ENCODE results near the gene SYNJ2. TPM values are rescaled to one million over a fixed set of nuclear protein-coding genes. Genes with fewer than 3 reads are reported as not detected.

SYNJ2 gene
- total RNA-seq, 2 experiments from 2014 or later, result 34.6 to 38.0 TPM

DNA sequence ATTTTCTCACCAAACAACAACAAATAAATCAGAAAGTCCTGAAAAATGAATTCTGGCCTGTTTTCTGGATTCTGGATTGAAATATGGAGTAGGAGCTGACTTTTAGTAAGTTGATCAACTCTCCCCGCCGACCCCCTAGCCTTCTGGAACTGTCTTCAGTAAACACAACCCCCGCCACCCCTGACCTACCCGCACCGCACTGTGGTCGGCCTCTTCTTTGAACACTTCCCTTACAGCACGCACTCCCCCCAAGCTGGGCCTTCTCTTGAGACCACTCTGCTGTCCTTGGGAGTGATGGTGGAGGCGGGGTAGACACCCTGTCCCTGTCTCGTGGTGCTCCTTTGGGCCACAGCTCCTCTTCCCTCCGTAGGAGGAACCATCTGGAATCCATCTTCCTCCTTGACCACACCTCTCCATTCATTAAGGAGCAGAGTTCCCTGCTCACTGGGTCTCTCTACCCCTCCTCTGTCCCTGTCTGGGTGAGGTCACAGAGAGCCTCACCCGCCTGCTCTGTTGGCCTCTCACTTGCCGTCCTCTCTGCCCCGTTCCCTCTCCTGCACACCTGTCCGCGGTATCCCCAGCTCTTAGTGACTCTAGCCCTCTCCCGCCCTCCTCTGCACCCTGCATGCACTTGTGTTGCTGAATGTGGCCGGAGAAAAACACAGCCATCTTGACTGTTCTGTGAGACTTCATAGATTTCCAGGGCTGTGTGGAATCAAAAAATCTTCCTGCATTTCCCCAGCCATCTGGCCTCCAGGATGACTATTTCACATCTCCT lies 19.1 kb downstream of the SYNJ2 start:
- intact Hi-C loops (cut with DNase I, micrococcal nuclease), result no loop called here
- Histone ChIP-seq H3K36me3 (ENCODE audit: insufficient read depth, low read length) (peaks cover 9% of the 10 kb centered on the region), H3K27me3 (ENCODE audit: control insufficient read depth in 1 of 2, insufficient read depth in 2 of 2, low read length in 2 of 2) (no peaks in the 10 kb centered on the region), H3K27ac (ENCODE audit: low read depth in 1 of 2, low read length in 2 of 2) (no peak overlapping the region), H3K4me3 (ENCODE audit: low read length) (no peak overlapping the region), H3K9me3 (ENCODE audit: control insufficient read depth in 1 of 2, insufficient read depth in 1 of 2, low read length in 2 of 2) (no peaks in the 10 kb centered on the region), H3K4me1 (ENCODE audit: insufficient read depth, low read length) (peaks cover 28% of the 10 kb centered on the region)
- no peaks in the 10 kb centered on the region for H3K9me3 Mint-ChIP-seq
- H3K36me3 Mint-ChIP-seq (ENCODE audit: low read depth), result peaks cover 15% of the 10 kb centered on the region
- DNase-seq (no peak), ATAC-seq (ENCODE audit: poor library complexity) (no peak)
- no peak overlapping the region for H3K27ac Mint-ChIP-seq
- peaks cover 74% of the 10 kb centered on the region for H3K4me1 Mint-ChIP-seq (ENCODE audit: low read depth)
- H3K27me3 Mint-ChIP-seq, result no peaks in the 10 kb centered on the region
- TF ChIP-seq, protein P1, sequence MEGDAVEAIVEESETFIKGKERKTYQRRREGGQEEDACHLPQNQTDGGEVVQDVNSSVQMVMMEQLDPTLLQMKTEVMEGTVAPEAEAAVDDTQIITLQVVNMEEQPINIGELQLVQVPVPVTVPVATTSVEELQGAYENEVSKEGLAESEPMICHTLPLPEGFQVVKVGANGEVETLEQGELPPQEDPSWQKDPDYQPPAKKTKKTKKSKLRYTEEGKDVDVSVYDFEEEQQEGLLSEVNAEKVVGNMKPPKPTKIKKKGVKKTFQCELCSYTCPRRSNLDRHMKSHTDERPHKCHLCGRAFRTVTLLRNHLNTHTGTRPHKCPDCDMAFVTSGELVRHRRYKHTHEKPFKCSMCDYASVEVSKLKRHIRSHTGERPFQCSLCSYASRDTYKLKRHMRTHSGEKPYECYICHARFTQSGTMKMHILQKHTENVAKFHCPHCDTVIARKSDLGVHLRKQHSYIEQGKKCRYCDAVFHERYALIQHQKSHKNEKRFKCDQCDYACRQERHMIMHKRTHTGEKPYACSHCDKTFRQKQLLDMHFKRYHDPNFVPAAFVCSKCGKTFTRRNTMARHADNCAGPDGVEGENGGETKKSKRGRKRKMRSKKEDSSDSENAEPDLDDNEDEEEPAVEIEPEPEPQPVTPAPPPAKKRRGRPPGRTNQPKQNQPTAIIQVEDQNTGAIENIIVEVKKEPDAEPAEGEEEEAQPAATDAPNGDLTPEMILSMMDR (IDR thresholded peaks at IDR 0.05), result no peak
- ChIA-PET POLR2A (interaction anchor here (0.6 kb wide), 1 partner anchor 172 kb away, joined by 4 read pairs; no protein-coding TSS in a partner anchor), CTCF (interaction anchor here (1.2 kb wide), 1 partner anchor 19 kb away, joined by 3 read pairs; the partner anchor contains the start of gene SYNJ2)
- no peak overlapping the region for H3K4me3 Mint-ChIP-seq

DNA sequence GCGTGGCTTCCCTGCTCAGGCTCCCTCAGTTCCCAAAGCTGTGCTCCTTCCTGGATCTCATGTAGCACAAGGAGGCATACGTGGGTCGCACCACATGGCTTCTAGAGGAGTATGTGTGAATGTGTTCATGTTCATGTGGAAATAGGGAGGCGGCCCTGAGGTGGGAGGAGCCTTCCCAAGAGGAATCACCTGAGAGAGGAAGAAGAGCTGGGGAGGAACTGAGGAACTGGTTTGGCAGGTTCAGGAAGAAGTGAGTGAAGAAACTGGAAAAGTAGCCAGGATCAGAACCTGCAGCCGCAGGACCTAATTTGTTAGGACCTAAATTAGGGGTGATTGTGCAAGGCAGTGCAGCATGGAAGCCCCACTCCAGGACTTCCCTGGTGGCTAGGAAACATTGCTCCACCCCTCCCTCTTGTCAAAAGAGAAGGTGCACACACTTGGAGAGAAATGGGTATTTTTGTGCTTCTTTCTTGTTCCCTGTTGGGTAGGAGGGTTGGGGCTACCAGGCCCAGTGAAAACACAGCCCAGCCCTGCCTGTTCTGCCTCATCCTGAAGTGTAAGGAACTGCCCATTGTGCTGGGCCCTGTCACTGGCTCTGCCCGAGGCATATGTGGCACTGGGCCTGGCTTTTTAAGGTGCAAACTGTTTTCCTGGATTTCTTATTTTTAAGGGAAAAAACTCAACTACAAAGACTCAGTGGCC lies 20.7 kb downstream of the SYNJ2 start:
- no peak for DNase-seq
- intact Hi-C loops (cut with DNase I, micrococcal nuclease), result no loop called here
- H3K27me3 ChIP-seq (ENCODE audit: control insufficient read depth in 1 of 2, insufficient read depth in 2 of 2, low read length in 2 of 2), result no peaks in the 10 kb centered on the region
- CTCF ChIA-PET, result interaction anchor here (1.2 to 1.7 kb wide), 2 partner anchors 21 to 24 kb away, joined by 3 to 4 read pairs; partner anchors contain the start of gene SYNJ2
- peak overlapping the region; percentile 77 for H3K27ac Mint-ChIP-seq
- POLR2A ChIA-PET, result interaction anchor here (1.2 kb wide), 1 partner anchor 55 kb away, joined by 3 read pairs; no protein-coding TSS in a partner anchor
- H3K4me1 ChIP-seq (ENCODE audit: insufficient read depth, low read length), result peaks cover 32% of the 10 kb centered on the region
- H3K4me1 Mint-ChIP-seq (ENCODE audit: low read depth), result peaks cover 73% of the 10 kb centered on the region
- peaks cover 15% of the 10 kb centered on the region for H3K36me3 Mint-ChIP-seq (ENCODE audit: low read depth)
- H3K4me3 ChIP-seq (ENCODE audit: low read length), result no peak overlapping the region
- H3K9me3 ChIP-seq (ENCODE audit: control insufficient read depth in 1 of 2, insufficient read depth in 1 of 2, low read length in 2 of 2), result no peaks in the 10 kb centered on the region
- peaks cover 6% of the 10 kb centered on the region for H3K36me3 ChIP-seq (ENCODE audit: insufficient read depth, low read length)
- no peaks in the 10 kb centered on the region for H3K9me3 Mint-ChIP-seq
- no peak overlapping the region for H3K27ac ChIP-seq (ENCODE audit: low read depth in 1 of 2, low read length in 2 of 2)
- no peak for ATAC-seq (ENCODE audit: poor library complexity)
- no peaks in the 10 kb centered on the region for H3K27me3 Mint-ChIP-seq
- H3K4me3 Mint-ChIP-seq, result no peak overlapping the region
- TF ChIP-seq, protein P1 (IDR thresholded peaks at IDR 0.05), result no peak

DNA sequence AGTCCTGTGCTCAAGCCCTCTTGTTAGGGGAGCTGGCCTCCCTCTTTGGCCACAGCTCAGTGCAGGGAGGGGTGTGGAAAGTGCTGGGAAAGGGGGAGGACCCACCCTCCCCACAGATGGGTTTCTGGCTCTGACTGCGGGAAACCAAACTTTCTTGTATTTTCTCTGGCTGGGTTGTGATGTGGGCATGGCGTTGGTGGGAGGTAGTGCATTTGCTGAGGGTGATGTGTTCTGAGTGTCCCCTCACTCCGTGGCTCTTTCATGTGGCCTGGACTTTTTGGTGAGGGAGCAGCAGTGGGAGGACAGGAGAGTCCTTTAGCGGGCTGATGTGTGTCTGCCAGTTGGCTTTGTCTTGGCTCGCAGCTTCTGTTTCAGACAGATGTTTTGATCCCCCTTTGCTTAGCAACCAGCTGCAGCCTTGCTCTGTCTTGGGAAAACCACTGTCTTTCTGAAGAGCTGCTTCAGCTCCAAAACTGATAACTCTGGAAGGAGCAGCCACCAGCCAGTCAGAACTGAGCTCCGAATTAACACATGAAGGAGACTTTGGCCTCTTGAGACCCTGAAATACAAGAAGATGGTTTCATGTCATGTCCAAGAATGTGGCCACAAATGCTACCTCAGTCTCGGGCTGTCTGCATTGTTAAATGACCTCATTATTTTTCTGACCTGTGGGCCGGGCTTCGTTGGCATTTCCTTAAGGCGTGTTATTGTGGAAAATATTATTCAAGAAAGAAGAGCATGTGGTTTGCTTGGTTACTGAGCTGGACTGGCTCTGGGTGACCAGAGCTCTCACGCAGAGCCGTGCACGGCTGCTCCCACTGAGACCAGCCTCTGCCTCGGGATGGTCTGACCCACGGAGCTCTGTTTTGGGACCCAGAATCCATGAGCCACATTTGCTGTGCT lies 21.5 kb downstream of the SYNJ2 start:
- ChIA-PET CTCF (interaction anchor here (1.7 kb wide), 1 partner anchor 23 kb away, joined by 4 read pairs; no protein-coding TSS in a partner anchor), POLR2A (interaction anchor here (0.9 to 1.4 kb wide), 4 partner anchors 9 to 55 kb away, joined by 3 to 5 read pairs (median 4); no protein-coding TSS in a partner anchor)
- ATAC-seq (ENCODE audit: poor library complexity), result peak; percentile 60
- Mint-ChIP-seq H3K9me3 (no peaks in the 10 kb centered on the region), H3K4me3 (no peak overlapping the region), H3K27ac (peak overlapping the region; percentile 77), H3K36me3 (ENCODE audit: low read depth) (peaks cover 15% of the 10 kb centered on the region), H3K27me3 (no peaks in the 10 kb centered on the region), H3K4me1 (ENCODE audit: low read depth) (peaks cover 78% of the 10 kb centered on the region)
- Histone ChIP-seq H3K27ac (ENCODE audit: low read depth in 1 of 2, low read length in 2 of 2) (no peak overlapping the region), H3K4me3 (ENCODE audit: low read length) (no peak overlapping the region), H3K4me1 (ENCODE audit: insufficient read depth, low read length) (peaks cover 37% of the 10 kb centered on the region), H3K36me3 (ENCODE audit: insufficient read depth, low read length) (no peaks in the 10 kb centered on the region), H3K9me3 (ENCODE audit: control insufficient read depth in 1 of 2, insufficient read depth in 1 of 2, low read length in 2 of 2) (no peaks in the 10 kb centered on the region), H3K27me3 (ENCODE audit: control insufficient read depth in 1 of 2, insufficient read depth in 2 of 2, low read length in 2 of 2) (no peaks in the 10 kb centered on the region)
- peak in 2 of 14 experiments; percentile 29 to 52 for DNase-seq
- TF ChIP-seq, protein P1 (IDR thresholded peaks at IDR 0.05), result no peak
- intact Hi-C loops (cut with DNase I, micrococcal nuclease), result no loop called here

Measured in CD4-positive, alpha-beta T cell (primary cell).